Measurements from ENCODE around the gene PNKP. TPM values are rescaled to one million over a fixed set of nuclear protein-coding genes. Genes with fewer than 3 reads are reported as not detected.

PNKP gene
- total RNA-seq, 6 experiments from 2014 or later: 39.7 to 48.7 (median 47.2) TPM

GRCh38 chr19:49856574-49857021, 10.8 kb downstream of the PNKP start:
- Mint-ChIP-seq H3K27ac (peak overlapping the region; percentile 67), H3K36me3 (ENCODE audit: low read depth) (peaks cover 18% of the 10 kb centered on the region; the same call in 1 of the 2 replicates), H3K4me1 (ENCODE audit: low read depth) (peaks cover 34% of the 10 kb centered on the region), H3K4me3 (no peak overlapping the region; the same call in 1 of the 2 replicates), H3K27me3 (ENCODE audit: insufficient read depth) (peaks cover 24% of the 10 kb centered on the region), H3K9me3 (no peaks in the 10 kb centered on the region)
- DNase-seq: no peak
- no peak; the same call in 1 of the 2 replicates for TF ChIP-seq CTCF (IDR thresholded peaks at IDR 0.05)

DNA sequence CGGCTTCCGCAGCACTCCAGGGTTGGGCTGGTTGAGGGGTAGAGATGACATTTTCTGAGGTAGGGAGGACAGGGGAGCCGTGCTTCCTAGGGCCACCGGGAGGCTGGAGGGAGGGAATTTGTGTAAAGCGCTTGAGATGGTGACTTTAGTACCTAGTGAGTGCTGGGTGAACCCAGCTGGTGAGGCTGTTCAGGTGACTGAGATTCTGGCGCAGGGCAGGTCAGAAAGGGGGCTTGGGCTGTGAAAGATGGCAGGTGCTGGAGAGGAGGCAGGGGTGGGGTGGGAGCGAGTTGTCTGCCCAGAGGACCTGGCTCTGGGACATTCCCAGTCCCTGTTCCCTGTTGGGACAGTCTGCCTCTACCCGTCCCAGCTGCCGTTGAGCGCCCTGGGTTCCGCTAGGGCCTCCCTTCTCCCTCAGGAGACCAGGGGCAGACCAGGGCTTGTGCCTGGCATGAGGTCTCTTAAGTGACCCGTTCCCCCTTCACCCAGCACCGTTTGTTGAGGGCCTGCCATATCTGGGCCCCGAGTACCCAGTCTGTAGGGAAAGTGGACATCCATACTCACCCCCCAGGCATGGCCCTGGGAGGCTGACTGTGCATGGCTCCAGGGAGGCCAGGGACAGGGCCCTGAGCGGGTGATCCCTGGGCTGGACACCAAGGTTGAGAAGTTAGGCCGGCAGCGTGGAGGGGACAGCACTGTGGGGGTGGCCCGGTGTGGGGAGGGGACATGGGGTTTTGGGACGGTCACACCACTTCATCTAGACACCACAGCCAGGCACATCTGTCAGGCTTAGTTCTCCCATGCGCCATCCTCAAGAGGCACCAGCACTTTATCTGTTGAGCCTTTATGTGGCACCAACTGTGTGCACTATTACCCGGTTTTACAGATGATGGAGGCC, 11.5 kb downstream of the PNKP start:
- no peak for DNase-seq
- Mint-ChIP-seq H3K27me3 (ENCODE audit: insufficient read depth) (peaks cover 24% of the 10 kb centered on the region), H3K36me3 (ENCODE audit: low read depth) (peaks cover 18% of the 10 kb centered on the region; the same call in 1 of the 2 replicates), H3K4me3 (peak overlapping the region; percentile 28; the same call in 1 of the 2 replicates), H3K4me1 (ENCODE audit: low read depth) (peaks cover 34% of the 10 kb centered on the region), H3K9me3 (no peaks in the 10 kb centered on the region), H3K27ac (peak overlapping the region; percentile 67)
- TF ChIP-seq CTCF (IDR thresholded peaks at IDR 0.05): no peak

DNA sequence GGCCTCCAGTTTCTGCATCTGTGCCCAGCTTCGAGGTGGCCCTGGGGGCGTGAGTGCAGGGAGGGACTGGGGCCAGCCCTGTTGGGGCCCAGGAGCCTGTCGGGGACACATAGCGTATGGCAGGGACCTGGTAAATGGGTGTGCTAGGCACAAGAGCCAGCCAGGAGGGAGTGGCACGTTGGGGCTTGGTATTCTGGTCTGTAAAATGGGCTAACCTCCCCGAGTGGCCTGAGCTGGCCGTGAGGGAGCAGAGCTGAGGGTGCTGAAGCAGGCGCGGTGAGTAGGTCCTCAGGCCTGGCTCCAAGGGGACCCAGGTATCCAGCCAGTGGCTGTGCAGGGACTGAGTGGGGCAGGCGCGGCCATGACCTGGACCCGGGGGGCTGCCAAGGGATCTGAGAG, 12.1 kb downstream of the PNKP start:
- H3K9me3 Mint-ChIP-seq: no peaks in the 10 kb centered on the region
- H3K4me3 Mint-ChIP-seq: no peak overlapping the region
- peaks cover 36% of the 10 kb centered on the region for H3K4me1 Mint-ChIP-seq (ENCODE audit: low read depth)

DNA sequence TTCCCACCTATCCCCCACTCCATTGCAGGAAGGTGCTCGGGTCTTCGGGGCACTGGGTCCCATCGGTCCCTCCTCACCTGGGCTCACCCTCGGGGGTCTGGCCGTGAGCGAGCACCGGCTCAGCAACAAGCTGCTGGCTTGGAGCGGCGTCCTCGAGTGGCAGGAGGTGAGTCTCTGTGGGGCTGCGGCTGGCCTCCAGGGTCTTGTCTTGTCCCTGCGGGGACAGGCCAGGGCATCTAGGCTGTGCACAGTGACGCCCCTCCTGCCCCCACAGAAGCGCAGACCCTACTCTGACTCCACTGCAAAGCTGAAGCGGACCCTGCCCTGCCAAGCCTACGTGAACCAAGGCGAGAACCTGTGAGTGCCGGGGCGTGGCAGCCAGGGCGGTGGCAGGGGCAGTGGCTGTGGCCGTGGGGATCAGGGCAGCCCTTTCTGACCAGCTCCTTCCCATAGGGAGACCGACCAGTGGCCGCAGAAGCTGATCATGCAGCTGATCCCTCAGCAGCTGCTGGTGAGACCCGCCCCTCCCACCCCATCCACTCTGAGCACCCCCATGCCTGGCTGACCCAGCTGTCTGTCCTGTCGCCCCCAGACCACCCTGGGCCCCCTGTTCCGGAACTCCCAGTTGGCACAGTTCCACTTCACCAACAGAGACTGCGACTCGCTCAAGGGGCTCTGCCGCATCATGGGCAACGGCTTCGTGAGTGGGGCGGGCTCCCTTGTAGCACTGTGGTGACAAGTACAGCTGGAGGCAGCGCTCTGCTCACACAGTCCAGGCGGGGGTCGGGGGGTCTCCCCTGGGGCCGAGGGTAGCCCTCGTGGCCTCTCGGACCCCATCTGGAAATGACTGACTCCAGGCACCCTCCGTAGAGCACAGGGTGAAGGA, 12.8 kb downstream of the PNKP start:
- Mint-ChIP-seq H3K36me3 (ENCODE audit: low read depth) (peaks cover 24% of the 10 kb centered on the region), H3K27me3 (ENCODE audit: insufficient read depth) (peaks cover 20% of the 10 kb centered on the region), H3K4me3 (no peak overlapping the region), H3K9me3 (peaks cover 6% of the 10 kb centered on the region; the same call in 1 of the 2 replicates), H3K4me1 (ENCODE audit: low read depth) (peaks cover 38% of the 10 kb centered on the region), H3K27ac (no peak overlapping the region)
- no peak for TF ChIP-seq CTCF (IDR thresholded peaks at IDR 0.05)
- no peak for DNase-seq

More for the DNA sequence above, 12.1 kb downstream of the PNKP start:
- no peak for TF ChIP-seq CTCF (IDR thresholded peaks at IDR 0.05)
- DNase-seq: no peak
- Mint-ChIP-seq H3K27ac (peak overlapping the region; percentile 67), H3K36me3 (ENCODE audit: low read depth) (peaks cover 19% of the 10 kb centered on the region), H3K27me3 (ENCODE audit: insufficient read depth) (peaks cover 24% of the 10 kb centered on the region)

GRCh38 chr19:49853852-49854377, 13.5 kb downstream of the PNKP start:
- no peak for TF ChIP-seq CTCF (IDR thresholded peaks at IDR 0.05)
- peaks cover 35% of the 10 kb centered on the region for H3K4me1 Mint-ChIP-seq (ENCODE audit: low read depth)
- peak overlapping the region; percentile 10; the same call in 1 of the 2 replicates for H3K4me3 Mint-ChIP-seq
- peaks cover 10% of the 10 kb centered on the region for H3K9me3 Mint-ChIP-seq
- H3K36me3 Mint-ChIP-seq (ENCODE audit: low read depth): peaks cover 26% of the 10 kb centered on the region
- peak overlapping the region; percentile 42 for H3K27ac Mint-ChIP-seq
- DNase-seq: no peak
- peaks cover 17% of the 10 kb centered on the region for H3K27me3 Mint-ChIP-seq (ENCODE audit: insufficient read depth)

Measured in HFFc6 (cell line).